Ishikawa (cell line): ENCODE measurements around the gene TRIM9.

Experiments used
- CEBPB ChIP-seq: IDR thresholded peaks from 2 replicates; pipeline ENCODE4 v1.6.1; 2012
- CREB1 ChIP-seq: IDR thresholded peaks from 2 replicates; pipeline ENCODE4 v1.6.1; 2012; ENCODE audit warnings: low read depth
- EGR1 ChIP-seq: IDR thresholded peaks from 2 replicates; pipeline ENCODE4 v1.6.1; 2012
- EP300 ChIP-seq: IDR thresholded peaks from 2 replicates; pipeline ENCODE4 v1.6.1; 2012; ENCODE audit warnings: borderline replicate concordance
- NFIC ChIP-seq: IDR thresholded peaks from 2 replicates; pipeline ENCODE4 v1.6.1; 2012
- RAD21 ChIP-seq: IDR thresholded peaks from 2 replicates; pipeline ENCODE4 v1.6.1; 2012; ENCODE audit warnings: low read depth
- TAF1 ChIP-seq: IDR thresholded peaks from 2 replicates; pipeline ENCODE4 v1.6.1; 2012; ENCODE audit warnings: low read depth, mild to moderate bottlenecking
- TEAD4 ChIP-seq: IDR thresholded peaks from 2 replicates; pipeline ENCODE4 v1.6.1; 2012
- YY1 ChIP-seq: IDR thresholded peaks from 2 replicates; pipeline ENCODE4 v1.6.1; 2012; ENCODE audit warnings: low read depth
- ZBTB7A ChIP-seq: IDR thresholded peaks from 2 replicates; pipeline ENCODE4 v1.6.1; 2012; ENCODE audit warnings: low read depth
- TF ChIP-seq, protein P1 (sequence below): IDR thresholded peaks from 2 replicates; pipeline ENCODE4 v1.6.1; 2012
- TF ChIP-seq, protein P2 (sequence below): IDR thresholded peaks from 2 replicates; pipeline ENCODE4 v1.6.1; 2012; ENCODE audit warnings: low read depth, mild to moderate bottlenecking
- TF ChIP-seq, protein P3 (sequence below): IDR thresholded peaks from 2 replicates; pipeline ENCODE4 v1.6.1; 2012

DNA sequence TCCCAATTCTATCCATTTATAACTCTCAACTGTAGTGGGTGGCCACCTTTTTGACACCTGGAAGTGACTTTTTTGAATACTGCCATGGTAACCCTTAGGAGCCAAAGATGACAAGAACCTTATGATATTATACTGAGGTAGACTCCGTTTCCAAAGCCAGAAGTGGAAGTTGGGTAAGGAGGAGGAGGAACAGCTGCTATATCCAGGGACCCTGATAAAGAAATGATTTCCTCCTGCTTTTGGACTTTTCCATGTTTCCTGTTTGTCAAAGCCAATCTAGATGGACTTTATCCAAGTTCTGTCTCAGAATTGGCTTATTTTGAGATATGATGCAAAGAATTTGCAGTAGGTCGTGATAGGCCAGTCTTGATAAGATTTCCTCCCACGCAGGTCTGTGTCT lies 14.3 kb downstream of the TRIM9 start:
- TF ChIP-seq, protein P1, sequence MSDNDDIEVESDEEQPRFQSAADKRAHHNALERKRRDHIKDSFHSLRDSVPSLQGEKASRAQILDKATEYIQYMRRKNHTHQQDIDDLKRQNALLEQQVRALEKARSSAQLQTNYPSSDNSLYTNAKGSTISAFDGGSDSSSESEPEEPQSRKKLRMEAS: no peak
- TF ChIP-seq YY1 (no peak), EP300 (no peak), CREB1 (no peak), EGR1 (no peak), TEAD4 (no peak), NFIC (no peak), ZBTB7A (no peak), RAD21 (no peak), TAF1 (no peak), CEBPB (no peak)
- TF ChIP-seq, protein P2, sequence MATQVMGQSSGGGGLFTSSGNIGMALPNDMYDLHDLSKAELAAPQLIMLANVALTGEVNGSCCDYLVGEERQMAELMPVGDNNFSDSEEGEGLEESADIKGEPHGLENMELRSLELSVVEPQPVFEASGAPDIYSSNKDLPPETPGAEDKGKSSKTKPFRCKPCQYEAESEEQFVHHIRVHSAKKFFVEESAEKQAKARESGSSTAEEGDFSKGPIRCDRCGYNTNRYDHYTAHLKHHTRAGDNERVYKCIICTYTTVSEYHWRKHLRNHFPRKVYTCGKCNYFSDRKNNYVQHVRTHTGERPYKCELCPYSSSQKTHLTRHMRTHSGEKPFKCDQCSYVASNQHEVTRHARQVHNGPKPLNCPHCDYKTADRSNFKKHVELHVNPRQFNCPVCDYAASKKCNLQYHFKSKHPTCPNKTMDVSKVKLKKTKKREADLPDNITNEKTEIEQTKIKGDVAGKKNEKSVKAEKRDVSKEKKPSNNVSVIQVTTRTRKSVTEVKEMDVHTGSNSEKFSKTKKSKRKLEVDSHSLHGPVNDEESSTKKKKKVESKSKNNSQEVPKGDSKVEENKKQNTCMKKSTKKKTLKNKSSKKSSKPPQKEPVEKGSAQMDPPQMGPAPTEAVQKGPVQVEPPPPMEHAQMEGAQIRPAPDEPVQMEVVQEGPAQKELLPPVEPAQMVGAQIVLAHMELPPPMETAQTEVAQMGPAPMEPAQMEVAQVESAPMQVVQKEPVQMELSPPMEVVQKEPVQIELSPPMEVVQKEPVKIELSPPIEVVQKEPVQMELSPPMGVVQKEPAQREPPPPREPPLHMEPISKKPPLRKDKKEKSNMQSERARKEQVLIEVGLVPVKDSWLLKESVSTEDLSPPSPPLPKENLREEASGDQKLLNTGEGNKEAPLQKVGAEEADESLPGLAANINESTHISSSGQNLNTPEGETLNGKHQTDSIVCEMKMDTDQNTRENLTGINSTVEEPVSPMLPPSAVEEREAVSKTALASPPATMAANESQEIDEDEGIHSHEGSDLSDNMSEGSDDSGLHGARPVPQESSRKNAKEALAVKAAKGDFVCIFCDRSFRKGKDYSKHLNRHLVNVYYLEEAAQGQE: no peak
- TF ChIP-seq, protein P3, sequence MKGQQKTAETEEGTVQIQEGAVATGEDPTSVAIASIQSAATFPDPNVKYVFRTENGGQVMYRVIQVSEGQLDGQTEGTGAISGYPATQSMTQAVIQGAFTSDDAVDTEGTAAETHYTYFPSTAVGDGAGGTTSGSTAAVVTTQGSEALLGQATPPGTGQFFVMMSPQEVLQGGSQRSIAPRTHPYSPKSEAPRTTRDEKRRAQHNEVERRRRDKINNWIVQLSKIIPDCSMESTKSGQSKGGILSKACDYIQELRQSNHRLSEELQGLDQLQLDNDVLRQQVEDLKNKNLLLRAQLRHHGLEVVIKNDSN: no peak
